Neural progenitor cell (in vitro differentiated cells): ENCODE results near the gene SH3BP5.

Experiments used
- CTCF ChIP-seq: fragments of 200-600 bp; sonication (generic); IDR thresholded peaks from 2 replicates; pipeline ENCODE4 v1.5.1; 2017; ENCODE audit warnings: antibody characterized with exemption, mild to moderate bottlenecking
- EZH2 ChIP-seq: fragments of 200-600 bp; sonication (generic); IDR thresholded peaks from 2 replicates; pipeline ENCODE4 v1.6.1; 2017; ENCODE audit warnings: antibody characterized with exemption, mild to moderate bottlenecking, moderate library complexity

GRCh38 chr3:15264486-15264885 is 67.9 kb downstream of the SH3BP5 start:
- TF ChIP-seq EZH2 (no peak), CTCF (no peak)
